NCI-H2081 (cell line): ENCODE results near the gene KLHL18.
"Not testable (repeated sequence)": the region's sequence is repeated elsewhere in the genome, so short reads cannot be mapped to it uniquely, and the experiment has no call there.

Experiments
- DNase-seq, 2 experiments: peaks; one replicate each; lab custom pipeline; 2025; lab: John Stamatoyannopoulos, UW

The KLHL18 gene

DNA sequence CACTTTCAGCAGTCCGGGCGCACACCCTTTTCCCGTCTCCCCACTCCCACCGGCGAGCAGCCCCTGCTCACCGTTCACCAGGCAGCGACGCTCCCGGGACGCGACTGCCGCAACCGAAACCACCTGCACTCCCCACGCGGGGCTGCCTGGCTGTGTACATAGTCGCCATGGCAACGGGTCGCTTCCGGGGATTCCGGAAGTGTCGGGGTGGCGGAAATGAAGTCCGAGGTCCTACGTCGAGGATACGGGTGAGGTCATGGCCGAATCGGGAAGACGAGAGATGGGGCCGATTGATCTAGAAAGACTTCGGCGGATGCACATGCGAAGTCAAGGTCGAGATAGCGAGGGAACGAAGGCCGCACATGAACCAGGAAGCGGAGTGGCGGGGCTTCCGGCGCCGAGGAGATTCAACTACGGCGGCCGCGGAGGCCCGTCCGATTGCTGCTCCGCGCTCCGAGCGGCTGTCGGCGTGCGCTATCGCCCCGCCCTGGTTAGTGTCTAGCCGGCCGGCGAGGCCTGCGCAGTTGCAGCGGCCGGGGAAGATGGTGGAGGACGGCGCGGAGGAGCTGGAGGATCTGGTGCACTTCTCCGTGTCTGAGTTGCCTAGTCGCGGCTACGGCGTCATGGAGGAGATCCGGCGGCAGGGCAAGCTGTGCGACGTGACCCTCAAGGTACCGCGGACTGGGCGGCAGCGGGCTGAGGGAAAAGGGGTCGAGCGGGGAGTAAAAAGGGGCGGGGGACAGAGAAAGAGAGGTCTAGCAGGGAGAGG is at the start of gene KLHL18, which contains the start of gene KIF9:
Gene KLHL18 (plus strand): TSS at position 521 of the 769 bp plus-strand sequence. CDS start 22 bp downstream, at position 543.
Gene KIF9 (minus strand): TSS at position 376 of the 769 bp plus-strand sequence. CDS start 5,425 bp downstream, outside the sequence.
- DNase-seq, result peak; percentile 58 to 77

DNA sequence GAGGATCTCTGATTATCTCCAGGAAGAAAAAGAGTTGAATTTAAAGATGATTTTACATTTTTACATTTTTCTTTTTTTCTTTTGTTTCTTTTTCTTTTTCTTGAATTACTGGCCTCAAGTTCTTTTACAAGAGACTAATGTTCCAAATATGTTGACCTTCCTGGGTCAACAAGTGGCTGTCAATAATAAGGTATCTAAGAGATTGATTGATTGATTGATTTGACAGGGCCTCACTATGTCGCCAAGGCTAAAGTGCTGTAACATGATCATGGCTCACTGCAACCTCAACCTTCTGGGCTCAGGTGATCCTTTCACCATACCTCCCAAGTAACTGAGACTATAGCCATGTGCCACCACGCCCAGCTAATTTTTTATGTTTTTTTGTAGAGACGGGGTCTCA is 44.7 kb upstream of the KLHL18 start:
- no peak for DNase-seq

DNA sequence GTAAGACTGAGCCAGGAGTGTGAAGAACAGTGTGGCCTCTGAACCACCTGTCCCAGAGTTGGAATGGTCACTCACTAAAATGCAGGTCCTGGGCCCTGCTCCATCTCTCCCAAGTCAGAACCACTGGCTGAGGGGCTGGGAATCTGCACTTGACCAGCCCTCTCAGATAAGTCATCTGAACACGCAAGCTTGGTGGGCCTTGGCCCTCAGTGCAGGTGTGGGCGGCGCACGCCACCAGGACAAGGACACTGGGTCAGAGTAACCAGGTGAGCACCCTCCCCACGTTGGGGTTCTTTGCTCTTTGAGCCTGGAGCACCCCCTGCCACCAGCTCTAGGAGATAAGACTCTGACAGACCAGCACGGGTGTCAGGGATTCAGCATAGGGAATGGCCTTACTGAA is 42.8 kb upstream of the KLHL18 start:
- no peak for DNase-seq

DNA sequence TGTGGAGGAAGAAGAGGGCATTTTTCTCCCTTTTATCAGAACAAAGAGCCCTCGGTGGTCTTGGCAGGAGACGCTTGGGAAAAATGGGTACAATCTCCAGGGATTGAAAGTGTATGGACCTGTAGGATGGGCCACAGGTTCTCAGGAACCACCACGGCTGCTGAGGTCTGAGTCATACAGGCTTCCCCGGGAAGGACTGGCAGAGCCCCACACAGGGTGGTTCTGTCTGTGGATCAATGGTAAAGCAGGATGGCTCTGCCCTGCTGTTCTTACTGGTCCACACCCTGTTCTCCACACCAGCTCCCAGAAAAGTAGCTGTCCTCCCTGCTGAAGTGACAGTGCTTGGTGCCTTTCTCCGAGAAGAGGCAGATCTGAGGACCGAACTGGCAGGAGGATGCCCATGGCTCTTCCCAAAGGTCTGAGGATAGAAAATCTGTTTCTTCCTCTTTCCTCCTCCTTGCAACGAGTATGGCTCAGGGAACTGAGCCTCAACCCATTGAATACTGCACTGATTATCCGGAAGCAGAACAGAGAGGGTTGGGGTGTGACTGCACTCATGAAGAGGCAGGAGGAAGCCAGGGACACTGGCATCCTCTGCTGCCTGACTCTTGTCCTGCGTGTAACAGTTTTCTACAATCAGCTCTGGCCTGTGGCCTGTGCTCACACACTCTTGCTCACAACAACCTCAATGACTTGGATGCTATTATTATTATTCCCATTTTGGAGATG is 39.2 kb upstream of the KLHL18 start:
- DNase-seq, result no peak

DNA sequence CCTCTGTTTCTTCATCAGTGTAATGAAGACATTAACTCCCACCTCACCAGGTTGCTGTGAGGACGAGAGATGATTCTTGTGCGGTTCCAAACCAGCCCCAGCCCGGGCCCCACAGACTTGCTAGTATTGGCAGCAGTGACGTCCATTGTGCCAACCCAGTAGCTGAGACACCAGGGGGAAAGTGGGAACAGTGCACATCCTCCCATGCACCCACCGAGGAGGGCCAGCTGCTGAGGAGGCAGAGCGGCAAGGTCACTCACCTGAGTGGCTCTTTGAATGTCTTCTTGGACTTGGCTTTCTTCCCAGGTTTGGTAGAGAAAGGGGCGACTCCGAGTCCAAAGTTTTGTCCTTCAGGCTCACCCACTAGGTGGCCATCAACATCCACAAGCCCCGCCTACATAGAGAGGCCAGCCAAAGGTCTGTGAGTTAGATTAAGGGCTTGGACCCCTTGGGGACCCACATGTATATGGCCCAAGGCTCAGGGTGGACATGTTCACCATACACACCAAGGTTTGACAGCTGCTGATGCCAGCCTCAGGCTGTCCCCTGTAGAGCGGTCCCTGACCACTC is 38.1 kb upstream of the KLHL18 start:
- no peak for DNase-seq

DNA sequence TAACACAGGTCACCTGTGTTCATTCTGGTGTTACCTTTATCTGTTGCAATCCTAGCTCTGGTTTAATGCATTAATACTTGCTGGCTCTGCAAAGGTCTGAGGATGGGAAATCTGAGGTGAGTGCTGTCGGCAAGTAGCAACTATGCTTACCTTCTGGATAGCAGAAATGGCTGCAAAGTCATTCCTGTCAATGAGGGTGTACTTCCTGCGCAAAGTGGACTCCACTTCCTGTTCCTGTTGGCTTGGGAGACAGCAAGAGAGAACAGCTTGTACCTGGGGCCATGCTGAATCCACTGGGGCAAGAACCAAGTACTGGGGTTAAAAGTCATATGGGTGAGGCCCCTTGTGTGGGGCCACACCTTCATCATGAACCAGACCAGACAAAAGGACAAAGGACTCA is 37.5 kb upstream of the KLHL18 start:
- DNase-seq, result no peak

DNA sequence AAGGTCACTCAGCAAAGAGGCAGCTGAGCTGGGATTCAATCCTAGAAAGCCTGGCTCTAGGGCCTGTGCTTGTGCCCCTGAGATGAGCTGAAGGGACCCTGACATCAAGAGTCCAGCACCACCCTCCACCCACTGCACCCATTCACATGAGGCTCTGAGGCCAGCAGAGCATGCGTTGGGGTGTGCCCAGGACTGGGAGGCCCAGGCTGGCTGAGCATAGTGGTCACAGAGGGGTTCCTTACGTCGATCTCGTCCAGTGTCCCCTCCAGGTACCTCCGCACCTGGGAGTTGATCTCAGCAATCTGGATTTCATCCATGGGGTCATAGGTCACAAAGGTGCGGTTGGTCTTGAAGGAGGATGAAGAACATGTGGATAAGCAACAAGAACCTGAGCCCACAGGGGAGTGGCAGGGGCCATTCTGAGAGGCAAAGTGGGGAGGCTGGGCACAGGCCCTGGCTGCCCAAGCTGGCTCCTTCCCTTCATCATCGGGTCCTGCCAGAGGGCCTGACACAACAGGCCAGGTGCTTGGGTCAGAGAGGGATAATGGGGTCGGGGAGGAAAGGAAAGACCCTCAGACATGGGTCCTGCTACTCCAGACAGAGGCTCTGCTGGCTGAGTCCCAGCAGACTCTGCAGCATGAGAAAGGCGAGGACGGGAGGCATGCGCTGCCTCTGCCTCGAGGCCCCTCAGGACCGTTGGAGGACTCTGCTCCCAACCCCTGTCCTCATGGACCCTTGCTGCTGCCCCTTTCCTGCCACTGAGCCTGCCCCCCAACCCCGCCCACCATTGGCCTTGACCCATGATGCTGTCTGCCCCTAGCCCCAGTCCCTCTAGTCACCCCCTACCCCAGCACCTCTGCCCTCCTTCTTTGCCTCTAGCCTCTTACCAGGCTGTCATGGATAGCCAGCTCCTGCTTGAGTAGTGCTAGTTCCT is 35.3 kb upstream of the KLHL18 start:
- DNase-seq, result no peak

DNA sequence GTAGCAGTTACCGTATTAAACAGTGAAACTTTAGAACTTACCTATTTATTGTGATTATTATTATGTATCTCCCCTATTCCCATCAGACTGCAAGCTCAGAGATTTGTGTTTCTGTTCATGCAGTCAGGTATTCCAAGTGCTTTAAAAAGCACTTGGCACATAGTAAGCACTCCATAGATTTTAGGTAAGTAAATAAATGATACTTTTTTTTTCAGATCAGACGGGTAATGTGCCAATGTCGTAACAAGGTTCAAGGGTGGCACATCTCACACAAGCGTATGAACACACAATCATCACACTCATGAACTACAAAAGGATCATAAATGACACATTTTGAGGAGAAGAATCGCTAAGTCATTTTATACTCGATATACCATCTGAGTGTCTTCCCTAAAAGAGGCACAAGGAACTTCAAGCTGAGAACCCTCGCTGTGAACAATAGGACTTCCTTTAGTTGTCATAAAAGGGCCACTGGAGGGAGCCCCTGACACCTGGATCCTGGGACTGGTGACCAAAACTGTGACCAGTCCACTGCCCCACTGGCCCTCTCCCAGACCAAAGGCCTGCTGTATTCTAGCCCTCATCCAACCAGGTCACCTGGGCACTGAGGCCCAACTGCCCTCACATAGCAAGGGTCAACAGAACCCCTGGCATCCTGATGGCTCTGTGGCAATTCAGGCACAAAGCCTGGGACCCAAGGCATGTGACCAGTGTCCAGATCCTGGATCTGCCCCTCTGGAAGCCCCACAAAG is 32.3 kb upstream of the KLHL18 start:
- no peak for DNase-seq

DNA sequence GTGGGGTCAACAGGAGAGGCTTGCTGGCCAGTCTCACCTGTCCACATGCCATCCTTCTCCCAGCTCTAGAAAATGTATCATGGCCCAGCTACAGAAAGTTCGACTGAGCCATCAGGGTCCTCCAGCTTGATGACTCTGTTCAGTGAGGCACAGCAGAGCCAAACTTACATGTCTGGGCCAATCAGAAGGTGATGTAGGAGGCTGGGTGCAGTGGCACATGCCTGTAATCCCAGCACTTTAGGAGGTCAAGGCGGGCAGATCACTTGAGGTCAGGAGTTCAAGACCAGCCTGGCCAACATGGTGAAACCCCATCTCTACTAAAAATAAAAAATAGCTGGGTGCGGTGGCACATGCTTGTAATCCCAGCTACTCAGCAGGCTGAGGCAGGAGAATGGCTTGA is 31.7 kb upstream of the KLHL18 start:
- DNase-seq, result not testable (repeated sequence)

DNA sequence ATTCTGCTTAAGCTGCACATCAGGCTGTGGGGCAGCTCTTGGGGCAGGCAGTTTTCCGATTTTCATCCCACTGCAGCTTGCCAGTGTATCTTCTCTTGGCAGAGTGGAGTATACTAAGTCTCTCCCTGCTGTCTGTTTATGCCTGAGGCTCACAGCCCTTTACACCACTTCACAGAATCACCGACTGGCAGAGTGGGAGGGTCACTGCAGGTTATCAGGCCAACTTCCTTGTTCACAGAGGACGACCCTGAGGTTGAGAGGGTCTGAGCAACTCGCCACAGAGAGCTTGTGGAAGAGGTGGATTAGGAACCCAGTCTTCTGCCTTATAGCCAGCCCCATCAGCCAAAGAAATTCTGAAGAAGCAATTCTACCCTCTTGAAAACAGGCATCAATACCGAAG is 31.1 kb upstream of the KLHL18 start:
- no peak for DNase-seq

DNA sequence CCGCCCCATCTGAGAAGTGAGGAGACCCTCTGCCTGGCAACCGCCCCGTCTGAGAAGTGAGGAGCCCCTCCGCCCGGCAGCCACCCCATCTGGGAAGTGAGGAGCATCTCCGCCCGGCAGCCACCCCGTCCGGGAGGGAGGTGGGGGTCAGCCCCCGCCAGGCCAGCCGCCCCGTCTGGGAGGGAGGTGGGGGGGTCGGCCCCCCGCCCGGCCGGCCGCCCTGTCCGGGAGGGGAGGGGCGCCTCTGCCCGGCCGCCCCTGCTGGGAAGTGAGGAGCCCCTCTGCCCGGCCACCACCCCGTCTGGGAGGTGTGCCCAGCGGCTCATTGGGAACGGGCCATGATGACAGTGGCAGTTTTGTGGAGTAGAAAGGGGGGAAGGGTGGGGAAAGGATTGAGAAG is 26.4 kb upstream of the KLHL18 start:
- DNase-seq, result not testable (repeated sequence)

DNA sequence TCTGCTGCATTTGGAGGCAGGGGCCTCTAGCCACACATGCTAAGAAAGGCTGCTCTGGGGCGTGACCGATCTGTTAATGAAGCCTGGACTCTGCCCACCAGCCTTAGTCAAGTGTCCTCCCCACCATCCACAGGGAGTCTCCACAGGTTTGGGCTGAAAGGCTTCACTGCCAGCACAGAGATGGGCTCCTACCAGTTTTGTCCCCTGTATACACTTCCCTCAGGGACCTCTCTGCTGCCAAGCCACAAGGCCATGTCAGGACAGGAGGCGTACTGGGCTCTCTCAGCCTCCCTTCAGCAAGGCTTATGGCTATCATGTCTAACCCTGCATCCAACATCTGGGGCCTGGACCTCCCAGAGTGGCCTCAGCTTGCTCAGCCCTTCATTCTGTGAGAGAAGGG is 23.6 kb upstream of the KLHL18 start:
- no peak for DNase-seq

DNA sequence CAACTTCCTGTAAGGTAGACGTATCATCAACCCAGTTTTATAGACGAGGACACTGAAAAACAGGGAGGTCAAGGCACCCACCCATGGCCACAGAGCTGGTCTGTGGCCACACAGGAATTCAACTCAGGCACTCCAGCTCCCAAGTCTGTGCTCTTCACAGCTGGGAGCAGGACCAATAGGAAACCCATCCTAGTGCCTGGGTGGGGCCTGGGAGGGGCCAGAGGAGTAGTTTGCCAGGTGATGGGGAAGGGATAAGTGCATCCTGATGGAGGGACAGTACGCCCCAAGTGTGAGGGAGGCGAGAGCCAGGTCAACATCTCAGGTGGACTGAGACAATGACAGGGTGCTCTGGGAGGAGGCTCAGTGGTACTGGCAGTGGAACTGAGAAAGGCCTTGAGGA is 22.1 kb upstream of the KLHL18 start:
- no peak for DNase-seq

DNA sequence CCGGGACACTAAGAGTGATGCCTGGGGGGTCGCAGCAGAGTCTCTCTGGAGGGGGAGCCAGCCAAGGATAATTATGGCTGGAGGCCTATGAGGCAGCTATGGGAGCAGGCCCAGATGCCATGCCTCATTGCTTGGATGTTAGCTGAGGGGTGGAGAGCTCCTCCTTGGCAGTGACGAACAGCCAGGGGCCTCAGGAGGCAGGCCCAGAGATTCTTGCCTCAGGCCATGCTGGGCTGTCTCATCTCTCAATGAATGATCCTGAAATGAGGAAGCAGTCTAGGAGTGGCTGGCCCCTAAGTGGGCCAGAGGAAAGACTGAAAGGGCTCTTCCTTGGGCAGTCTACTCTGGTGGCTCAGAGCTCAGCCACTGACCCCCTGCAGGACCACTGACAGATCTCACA is 21.4 kb upstream of the KLHL18 start:
- DNase-seq, result no peak

DNA sequence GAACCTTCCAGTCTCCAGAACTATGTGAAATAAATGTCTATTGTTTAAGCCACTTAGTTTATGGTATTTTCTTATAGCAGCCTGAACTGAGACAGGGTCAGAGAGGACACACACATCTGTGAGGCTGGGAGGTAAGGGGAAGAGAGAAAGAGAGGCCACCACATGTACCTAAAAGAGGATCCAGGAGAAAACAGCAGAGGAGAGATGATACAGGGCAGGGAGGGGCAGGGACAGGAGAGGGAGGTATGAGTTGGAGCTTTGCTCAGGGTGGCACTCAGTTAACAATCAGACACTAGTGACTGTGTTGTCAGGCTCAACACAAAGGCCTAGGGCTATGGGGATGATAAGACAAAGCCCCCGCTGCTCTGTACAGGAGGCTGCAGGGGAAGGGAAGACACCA is 17.7 kb upstream of the KLHL18 start:
- DNase-seq, result no peak

DNA sequence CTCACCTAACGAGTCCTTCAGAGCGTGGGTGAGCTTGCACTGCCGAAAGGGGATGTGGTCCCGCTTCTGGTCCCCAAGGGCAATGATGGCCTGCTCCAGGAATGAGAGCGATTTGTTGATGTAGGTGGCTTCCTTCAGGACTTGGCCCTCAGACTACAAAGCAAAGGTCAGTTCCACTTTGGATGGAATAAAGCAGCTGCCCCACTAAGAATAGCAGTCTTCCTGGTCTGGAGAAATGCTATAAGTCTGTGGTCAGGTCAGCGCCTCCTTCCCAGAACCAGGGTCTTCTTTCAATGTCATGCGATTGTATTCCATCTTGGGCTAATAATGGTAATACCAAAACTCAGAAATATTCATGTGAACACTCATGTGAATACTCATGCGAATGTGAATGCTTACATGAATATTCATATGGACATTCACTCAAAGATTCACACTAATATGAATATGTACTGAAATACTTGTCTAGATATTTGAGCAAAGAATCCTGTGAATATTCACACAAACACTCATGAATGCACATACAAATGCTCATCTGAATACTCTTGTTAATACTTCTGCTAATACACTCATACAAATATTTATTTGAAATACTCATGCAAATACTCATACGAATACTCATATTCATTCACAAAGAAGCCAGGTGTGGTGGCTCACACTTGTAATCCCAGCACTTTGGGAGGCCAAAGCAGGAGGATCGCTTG is 16.9 kb upstream of the KLHL18 start:
- no peak for DNase-seq

DNA sequence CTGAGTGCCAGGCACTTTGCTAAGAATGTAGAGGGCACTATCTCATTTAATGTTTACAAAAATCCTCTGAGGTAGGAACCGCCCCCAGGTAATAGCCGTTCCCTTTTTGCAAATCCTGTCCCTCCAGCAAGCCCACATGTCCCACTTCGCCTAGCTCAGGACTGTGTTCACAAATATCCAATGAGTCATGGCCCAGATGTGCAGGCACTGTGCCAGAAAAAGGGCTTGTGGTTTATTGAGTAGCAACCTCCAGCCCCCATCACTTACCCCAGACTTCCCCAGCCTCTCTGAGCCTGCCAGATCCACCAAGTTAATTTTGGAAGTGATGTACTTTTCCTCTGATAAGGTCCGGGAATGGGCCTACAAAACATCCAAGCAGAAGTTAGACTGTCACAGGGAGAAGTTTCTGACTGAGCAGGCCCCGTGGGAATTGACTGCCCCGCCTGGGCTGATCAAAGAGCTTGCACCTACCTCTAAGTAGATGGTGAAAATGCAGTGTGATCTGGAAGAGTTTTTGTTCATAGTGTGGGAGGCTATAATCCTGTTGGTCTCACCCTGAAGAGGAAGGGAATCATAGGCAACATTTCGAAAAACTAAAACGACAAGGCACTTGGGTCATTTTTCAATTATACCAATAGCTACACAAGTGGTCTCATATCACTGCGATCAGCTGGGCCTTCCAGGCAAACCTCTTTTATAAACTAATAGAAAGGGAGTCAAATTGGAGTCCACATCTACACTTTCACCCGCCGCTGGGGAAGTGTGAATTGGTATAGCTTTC is 15.8 kb upstream of the KLHL18 start:
- no peak for DNase-seq

DNA sequence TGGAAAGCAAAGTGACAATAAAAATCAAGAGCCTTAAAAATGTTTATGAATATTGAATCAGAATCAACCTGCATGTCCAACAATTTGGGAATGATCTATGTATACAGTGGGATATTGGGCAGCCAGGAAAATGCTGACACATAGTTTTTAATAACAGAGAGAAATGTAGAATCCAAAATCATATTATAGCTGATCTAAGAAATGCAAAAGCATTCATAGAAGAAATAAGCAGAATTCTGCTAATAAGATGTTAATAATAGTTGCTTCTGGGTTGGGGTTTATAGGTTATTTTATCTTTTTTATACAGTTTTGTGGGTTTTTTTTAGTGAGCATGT is 15.3 kb upstream of the KLHL18 start:
- DNase-seq, result no peak

DNA sequence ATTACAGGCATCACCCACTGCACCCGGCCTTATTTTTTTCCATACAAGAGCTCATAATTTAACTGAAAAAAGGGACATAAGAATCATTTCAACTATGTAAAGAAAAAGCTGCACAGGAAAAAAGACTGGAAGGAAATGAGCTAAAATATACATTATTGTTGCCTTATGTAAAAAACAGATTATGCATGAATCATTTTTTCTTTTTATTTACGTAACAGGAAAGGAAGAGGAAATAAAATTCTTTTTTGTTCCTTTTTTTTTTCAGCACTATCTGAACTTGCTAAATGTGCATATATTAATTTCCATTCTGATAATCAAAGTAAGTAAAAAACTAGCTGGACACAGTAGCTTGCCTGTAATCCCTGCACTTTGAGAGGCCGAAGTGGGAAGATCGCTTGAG is 12.2 kb upstream of the KLHL18 start:
- no peak for DNase-seq

DNA sequence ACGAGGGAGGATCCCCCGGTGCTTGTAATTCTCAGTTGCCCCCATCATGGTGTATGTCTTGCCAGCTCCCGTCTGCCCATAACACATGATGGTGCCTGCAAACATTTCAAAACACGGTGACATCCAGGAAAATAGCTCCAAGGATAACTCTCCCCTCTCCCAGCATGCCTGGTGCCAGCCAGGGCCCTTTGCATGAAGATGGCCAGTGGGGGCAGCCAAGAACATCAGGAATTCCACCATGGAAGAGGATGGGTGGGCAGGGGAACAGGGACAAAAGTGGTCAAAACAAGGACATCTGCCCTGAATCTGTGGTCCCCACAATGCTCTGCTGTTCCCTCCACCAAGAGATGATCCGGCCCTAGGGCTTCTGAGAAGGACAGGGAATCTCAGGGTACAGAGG is 9.2 kb upstream of the KLHL18 start:
- no peak for DNase-seq
